HG03460 (cell line): Measurements from ENCODE around the gene DCPS.
"Not testable (repeated sequence)": the region's sequence is repeated elsewhere in the genome, so short reads cannot be mapped to it uniquely, and the experiment has no call there.

Experiments
- ATAC-seq: cut with Tn5 transposase; IDR thresholded peaks from one replicate; pipeline ENCODE4 v1.9.1; 2021; ENCODE audit not compliant: unreplicated experiment

DCPS gene

DNA sequence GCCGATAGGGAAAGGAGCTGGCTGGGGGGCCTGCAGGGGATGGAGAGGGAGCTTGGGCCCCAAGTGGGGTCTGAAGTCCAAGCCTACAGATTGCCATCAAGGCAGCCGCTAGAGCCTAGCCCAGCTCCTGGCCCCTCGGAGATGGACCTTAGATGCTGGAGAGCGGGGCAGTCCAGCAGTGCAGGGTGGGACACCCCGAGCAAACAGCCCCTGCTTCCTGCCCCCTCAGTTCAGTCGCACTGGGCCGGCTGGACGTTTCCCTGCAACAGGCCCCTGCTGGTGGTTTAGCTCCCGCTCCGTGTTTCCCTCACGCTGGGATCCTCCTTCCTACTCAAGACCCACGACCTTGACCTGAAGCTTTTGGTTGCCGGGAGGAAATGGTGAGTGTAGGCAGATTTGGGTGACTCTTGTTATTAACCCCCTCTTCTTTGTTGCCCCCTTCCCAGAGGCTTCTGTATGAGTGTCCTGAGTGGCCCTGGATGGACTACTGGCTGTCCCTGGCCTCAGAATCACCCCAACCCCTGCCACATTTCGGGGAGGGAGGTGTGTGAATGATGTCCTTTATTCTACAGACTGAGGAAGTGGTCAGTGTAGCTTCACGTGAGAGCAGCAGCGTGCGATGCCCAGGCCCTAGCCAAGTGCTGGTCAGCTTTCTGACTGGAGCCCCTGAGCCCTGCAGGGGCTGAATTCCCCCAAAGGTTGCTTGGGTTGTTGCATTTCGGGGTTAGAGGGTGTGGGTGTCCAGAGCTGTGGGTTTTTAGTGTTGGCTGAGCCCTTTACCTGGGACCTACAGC is 54.3 kb downstream of the DCPS start:
- ATAC-seq = no peak

DNA sequence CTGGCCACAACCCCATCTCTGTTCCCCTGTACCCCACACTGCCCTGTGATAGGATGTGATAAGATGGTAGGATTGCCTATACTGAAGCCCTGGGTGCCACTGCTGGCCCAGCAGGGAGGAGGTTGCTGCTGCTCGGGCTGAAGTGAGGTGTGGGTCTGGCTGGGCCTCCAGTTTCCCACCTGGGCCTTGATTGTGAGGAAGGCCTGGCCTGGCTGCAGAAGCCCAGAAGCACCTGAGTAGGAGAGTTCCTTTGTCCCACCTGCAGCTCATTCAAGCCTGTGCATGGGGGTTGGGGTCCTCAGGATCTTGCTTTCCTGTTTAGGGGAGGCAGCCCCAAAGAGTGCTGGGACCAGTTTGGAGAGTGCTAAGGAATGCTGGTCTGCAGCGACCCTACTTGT is 54.9 kb downstream of the DCPS start:
- no peak for ATAC-seq

DNA sequence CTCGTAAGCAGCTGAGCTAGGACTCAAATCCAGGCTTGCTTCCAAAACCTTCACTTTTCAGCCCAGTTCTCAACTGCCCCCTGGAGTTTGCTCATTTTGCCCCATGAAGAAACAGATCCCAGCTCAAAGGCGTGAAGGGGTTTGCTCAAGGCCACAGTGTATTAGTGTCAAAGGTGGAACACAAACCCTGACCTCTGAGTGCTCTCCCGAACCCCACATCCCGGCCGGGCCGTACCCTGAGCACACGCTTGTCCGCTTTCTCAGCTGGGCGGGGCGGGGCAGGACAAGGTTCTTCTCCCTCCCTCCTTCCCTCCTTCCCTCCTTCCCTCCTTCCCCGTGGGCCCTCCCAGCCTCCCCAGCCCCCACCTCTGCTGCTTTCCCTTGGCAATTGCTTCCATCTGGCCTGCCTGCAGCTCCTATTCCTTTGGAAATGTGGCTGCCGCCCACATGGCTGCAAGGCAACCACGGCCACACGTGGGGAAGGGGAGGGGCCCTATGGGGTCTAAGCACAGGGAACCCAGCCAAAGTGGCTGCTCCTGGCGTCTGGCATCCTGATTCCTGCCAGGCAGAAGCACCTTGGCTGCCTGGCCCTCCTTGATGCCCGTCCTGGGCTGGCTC is 55.7 kb downstream of the DCPS start:
- ATAC-seq = no peak

DNA sequence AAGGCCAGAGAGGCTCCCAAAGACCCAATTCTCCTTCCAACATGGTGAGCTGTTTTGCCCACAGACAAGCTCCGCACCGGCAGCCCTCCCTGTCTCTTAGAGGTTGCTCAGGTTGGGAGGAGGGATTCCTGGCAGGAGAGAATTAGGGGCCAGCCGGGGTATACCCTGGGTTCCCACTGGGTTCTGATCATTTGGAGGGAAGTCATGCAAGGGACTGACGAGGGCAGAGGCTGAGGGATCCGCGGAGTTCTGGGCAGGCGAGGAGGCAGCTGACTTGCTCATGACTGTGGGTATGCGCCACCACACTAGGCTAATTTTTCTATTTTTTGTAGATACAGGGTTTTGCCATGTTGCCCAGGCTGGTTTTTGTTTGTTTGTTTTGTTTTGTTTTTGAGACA is 56.2 kb downstream of the DCPS start:
- ATAC-seq = no peak

DNA sequence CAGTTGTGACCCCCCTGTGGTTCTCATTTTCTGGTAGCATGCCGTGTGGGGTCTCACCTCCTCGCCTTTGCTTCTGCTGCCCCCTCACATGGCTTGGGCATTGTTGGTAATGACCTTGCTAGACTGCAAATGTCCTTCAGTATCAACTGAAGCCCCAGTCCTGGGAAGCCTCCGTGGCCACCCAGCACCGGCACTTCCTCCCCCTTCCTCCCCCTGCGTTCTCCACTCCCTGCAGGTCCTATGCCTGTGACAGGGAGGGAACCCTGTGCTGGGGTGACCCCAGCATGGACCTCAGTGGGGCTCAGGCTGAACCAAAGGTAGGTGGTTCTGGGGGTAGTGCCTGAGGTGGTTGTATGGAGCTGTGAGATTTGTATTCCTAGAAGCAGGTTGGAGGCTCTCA is 57.5 kb downstream of the DCPS start:
- ATAC-seq = no peak

DNA sequence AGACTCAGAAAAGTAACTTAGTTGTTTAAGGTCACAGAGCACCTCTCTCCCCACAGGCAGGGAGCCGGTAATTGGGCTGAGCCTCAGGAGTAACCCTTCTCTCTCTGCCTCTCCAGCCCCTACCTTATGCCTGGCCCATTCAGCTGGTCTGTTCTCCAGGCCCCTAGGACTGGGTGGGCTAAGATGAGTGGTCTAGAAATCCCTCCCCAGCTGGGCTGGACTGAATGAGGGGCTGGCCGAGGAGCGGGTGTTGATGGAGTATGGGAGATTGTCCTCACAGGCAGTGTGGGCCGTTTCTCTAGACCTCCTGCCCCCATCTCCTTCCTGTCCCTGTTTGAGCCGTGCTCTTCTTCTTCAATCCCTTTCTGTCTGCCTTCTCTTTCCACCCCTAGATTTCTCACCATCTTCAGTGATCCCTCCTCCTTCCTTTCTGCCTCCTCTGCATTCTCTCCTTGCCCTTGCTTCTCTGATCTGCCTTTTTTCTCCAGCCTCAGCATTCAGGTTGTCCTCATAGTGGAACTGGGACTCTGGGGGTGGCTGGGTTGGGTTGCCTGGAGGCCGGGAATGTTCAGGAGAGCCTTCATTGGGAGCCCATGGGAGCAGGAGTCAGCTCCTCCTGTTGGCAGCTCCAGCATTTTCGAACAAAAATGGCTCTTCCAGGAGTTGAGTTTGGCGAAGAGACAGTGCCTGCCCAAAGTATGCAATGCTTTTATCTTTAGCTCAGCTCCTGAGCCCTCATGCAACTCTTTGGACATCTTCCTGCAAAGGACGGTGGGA is 59.2 kb downstream of the DCPS start:
- ATAC-seq = no peak

DNA sequence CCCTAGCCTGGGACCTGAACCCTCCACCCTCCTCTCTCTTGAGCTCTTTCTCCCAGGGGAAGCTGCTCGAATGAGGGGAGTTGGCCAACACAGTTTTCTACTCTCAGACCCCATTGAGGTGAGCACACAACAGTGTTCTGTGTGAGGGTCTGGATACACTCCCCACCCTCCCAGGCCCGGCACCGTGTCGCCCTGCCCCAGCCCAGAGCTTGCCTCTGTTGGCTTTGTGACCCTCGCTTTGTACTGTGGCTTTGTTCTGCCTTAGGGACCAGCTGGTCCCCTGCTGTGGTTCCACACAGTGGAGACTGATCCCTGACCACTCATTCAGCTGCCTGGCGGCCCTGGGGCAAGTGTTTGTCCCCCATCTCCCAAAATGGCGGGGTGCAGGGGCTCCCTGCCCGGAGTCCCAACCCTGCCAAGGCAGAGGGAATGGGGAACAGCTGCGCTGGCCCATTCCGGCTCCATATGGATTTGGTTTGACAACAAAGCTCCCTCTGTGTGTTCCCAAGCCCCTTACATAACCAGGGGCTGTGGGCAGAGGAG is 59.9 kb downstream of the DCPS start:
- no peak for ATAC-seq

DNA sequence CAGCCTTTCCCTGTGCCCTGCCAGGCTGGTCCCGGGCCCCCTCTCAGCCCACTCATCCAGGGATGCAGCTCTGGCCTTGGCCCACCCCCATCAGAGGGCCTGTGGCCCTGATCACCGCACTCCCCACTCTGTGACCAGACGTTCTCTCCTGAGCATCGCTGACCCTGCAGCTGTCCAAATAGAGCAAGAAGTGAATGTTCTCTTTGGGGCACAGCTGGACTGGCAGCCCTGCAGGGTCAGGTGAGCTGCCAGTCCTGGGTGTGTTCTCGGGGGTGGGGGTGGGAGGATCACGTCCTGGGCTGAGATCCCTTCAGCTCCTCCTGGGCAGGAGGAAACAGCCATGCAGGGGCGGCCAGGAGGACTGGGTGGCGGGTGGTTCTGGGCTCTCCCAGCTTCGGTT is 60.9 kb downstream of the DCPS start:
- ATAC-seq = not testable (repeated sequence)

DNA sequence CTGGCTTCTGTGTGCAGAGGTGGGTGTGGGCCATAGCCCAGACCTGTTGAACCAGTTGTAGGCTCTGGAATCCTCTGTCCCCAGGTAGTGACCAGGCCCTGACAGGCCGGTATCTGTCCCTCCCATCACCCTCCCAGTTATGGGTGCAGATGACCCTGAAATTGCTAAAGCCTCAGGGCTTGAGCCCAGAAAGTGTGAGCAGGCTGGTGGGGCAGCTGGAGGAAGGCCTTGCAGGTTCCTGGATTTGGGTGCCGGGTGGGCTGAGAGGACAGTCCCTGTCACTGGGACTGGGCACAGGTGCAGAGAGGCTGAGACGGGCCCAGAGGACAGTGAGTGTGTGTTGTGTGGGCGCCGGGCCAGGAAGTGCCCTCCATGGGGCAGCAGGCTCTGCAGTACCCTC is 61.6 kb downstream of the DCPS start:
- ATAC-seq = not testable (repeated sequence)

DNA sequence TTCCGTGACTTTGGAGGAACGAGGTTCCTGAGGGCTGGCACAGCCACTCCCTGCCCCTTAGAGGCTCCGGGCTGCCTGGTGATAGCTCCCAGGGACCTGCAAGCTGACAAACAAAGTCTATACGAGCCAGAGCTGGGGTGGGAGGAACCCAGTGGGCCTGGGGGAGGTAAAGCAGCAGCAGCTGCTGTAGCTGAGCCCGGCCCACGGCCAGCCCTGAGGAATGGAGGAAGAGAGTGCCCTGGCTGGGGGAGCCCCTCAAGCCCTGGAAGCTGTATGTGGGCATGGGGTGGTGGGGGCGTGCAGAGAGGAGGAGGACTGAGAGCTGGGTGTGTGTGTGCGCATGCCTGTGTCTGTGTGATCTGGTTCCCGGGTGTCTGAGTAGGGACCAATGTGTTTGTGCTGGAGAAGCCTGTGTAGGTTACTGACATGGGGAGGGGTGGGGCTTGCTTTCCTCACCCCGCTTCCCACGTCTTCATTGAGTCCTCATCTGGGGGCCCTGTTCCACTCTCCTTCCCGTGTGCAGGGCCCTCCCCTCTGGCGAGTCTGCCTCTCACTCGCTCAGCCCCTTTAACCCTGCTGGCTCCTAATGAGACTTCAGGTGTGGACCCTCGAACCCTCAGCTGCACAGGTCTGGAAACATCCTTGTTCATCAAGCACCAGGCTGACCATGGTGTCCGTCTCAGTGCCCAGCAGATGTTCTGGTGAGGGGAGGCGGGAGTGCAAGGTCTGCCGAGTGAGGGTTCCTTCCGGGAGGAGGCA is 62.4 kb downstream of the DCPS start:
- ATAC-seq = no peak

DNA sequence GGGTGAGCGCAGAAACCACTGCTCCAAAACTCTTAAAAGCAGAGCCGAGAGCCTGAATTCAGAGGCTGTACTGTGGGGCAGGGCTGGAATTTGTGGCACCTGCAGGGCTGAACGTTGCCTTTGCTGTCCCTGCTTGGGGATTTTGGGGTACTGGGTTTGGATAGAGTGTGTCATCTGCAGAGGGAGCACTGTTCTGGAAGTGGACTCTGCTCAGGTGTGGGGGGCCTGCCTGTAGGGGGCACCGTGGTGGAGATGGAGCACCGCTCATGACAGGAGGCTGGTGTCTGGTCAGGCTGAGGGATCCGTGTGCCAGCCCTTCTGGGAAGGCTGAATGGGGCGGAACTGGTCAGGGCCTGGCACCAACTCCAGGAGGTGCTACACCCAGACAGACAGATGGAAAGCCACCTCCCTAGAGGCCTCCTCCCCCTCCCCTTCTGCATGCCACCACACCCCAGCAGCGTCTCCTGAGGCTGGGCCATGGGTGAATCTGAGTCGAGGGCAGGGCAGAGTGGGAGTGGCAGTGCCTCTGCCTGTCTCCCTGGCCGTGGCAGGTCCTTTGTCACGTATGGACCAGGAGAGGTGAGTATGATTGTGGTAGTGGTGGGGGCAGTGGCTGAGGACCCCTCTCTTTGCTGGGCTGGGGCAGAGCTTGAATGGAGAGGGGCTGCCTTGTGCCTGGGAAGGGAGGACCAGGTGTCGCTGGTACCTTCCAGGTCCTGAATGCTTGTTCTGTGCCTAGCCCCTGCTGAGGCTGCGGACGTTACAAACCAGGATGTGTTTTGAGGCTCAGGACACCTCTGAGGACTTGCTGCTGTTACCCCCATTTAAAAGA is 63.2 kb downstream of the DCPS start:
- not testable (repeated sequence) for ATAC-seq

DNA sequence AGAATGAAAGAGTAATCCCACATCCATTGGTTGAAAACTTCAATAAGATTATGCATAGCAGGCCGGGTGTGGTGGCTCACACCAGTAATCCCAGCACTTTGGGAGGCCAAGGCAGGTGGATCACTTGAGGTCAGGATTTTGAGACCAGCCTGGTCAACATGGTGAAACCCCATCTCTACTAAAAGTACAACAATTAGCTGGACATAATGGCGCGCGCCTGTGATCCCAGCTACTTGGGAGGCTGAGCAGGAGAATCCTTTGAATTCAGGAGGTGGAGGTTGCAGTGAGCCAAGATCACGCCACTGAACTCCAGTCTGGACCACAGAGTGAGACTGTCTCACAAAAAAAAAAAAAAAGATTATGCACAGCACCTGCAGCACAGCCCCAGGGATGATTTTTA is 63.9 kb downstream of the DCPS start:
- ATAC-seq = not testable (repeated sequence)

DNA sequence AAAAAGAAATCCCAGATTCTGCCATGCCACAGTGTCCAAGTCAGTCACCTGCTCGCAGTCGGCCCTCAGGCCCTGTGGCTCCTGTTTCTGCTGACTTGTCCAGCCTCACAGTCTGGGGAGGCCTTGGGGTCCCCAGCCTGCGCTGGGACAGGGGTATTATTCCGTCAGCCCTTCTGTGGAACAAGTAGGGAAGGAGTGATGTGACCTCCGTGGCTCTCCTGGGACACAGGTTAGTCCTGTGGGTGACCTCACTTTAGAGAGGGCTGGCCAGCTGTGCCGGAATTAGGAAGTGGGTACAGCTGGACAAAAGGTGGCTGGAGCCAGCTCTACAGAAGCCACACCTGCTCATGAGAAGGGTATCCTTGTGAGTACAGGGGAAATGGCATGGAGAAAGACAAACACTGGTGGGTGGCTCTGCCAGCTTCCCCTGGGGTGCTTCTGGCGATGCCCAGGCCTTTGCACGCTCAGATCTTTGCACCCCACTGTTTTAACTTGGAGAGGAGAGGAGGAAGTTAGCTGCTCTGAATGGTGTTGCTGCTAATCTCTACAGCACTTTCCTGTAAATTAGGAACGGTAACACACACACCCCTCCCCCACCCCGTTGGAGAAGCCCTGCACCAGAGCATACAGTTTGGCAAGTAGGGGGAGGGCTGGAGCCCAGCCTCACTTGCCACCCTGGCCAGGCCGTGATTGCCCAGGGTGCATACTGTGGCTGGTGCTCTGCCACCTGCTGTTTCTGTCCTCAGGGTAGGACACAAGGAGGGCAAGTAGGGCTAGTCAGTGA is 64.7 kb downstream of the DCPS start:
- not testable (repeated sequence) for ATAC-seq

DNA sequence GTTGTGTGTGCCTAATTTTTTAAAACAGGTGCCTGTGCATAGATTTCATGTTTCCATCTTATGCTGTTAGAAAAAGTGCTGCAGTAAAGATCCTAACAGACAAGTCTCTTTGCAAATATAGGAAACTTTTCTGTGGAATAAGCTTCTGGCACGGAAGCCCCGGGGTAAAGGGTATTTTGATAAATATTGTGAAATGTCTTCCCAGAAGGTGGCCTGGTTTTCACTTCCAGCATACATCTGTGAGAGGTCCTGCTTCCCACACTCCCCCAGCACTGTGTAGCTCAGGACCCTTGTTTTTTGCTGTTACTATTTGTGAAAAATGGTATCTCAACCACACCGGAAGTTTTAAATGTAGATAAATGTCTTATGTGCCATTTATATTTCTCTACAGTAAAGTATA is 66.2 kb downstream of the DCPS start:
- ATAC-seq = no peak

DNA sequence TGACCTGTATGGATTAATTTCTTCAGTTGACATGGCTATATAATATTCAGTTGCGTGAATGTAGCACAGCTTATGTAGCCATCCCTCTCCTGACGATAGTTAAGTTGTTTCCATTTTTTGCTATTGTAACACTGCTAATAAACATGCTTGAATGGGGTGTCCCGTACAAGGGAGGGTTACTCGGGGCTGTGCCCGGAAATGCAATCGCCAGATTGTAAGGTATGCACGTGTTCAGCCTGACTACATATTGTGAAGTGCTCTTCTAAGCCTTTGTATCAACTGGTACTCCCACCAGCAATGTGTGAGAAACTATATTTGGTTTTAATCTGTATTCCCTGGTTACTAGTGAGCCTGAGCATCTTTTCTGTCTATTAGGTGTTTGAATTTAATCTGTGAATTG is 67.7 kb downstream of the DCPS start:
- ATAC-seq = no peak

DNA sequence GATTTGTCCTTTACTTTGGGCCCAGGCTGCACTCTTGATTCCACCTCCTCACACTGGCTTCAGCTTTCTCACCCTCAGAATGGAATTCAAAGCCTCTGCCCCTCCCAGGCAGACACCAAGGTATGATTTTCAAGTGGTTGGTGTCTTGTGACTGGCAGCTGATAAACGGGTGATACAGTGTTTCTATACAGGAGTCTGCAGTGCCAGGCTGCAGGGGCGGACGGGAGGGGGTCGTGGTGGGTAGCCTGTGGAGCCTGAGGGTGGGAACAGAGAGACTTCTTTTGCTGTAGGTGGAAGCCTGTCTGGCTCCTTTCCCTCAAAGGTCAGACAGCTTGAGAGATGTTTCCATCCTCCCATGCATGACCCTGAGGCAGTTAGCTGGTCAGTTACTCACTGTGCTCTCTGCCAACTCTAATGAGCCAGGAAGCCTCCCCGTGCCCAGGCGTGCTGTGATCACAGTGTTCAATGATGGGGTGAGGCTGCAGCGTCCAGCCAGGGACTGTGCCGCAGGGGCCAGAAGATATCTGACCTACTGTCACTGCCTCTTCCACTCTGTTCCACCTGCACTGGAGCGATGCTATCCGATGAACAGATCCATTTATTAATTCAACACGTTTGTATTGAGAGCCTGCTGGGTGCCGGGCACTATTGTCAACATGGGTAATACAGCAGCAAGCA is 69.7 kb downstream of the DCPS start:
- not testable (repeated sequence) for ATAC-seq

DNA sequence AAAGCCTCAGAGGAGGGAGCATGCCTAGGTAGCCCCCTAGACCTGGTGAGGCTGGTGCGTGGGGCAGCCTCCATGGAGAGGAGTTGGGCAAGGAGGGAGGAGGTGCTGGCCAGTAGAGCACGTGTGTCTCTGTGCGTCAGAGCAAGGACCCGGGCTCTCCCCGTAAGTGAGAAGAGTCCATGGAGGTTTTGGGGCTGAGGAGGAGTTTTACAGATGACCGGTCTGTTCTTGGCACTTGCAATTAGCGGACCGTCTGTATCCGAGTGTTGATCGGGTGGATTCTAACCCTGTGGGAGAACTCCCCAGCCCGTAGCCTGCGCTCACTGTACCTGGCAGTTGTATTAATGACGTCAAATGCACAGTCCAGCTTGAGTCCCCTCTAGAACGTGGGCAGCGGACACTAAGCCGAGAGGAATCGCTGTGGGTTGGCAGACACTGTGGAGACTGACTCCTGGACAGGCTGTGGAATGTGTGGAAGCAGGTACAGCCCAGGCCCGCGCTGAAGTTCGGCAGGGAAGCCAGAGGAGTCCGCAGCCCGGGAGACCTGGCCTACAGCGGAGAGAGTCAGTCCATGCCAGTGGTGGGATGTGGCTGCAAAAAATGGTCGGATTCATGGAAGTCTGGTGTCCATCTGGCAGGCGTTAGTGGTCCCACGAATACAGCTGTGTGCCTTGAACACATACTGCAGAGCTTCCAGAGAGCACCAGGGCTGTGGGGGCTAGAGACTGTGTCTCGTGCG is 70.9 kb downstream of the DCPS start:
- not testable (repeated sequence) for ATAC-seq

DNA sequence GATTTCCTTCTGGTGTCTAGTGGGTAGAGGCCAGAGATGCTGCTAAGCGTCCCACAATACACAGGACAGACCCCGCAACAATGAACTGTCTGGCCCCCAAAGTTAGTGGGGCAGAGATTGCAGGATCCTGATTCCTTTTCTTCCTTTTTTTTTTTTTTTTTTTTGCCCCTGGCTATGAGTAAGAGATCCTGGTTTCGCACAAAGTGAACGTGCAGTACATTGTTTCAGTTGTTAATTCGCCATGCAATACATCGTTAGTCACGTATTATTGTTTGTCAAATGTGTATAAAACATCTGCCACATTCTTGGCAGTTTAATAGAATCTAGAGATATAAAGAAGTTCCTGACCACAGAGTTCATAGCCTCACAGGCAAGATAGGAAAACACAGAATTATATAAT is 71.9 kb downstream of the DCPS start:
- ATAC-seq = no peak
